HG02852 (cell line): ENCODE results near the gene OSBP2.
A peak's percentile ranks its signal among the peaks of the same experiment; 100 is the strongest.
"Not testable (repeated sequence)": the region's sequence is repeated elsewhere in the genome, so short reads cannot be mapped to it uniquely, and the experiment has no call there.

Experiments used
- ATAC-seq: cut with Tn5 transposase; IDR thresholded peaks from one replicate; pipeline ENCODE4 v1.9.1; 2021; ENCODE audit warnings: mild to moderate bottlenecking, moderate library complexity; ENCODE audit not compliant: unreplicated experiment

The OSBP2 gene

DNA sequence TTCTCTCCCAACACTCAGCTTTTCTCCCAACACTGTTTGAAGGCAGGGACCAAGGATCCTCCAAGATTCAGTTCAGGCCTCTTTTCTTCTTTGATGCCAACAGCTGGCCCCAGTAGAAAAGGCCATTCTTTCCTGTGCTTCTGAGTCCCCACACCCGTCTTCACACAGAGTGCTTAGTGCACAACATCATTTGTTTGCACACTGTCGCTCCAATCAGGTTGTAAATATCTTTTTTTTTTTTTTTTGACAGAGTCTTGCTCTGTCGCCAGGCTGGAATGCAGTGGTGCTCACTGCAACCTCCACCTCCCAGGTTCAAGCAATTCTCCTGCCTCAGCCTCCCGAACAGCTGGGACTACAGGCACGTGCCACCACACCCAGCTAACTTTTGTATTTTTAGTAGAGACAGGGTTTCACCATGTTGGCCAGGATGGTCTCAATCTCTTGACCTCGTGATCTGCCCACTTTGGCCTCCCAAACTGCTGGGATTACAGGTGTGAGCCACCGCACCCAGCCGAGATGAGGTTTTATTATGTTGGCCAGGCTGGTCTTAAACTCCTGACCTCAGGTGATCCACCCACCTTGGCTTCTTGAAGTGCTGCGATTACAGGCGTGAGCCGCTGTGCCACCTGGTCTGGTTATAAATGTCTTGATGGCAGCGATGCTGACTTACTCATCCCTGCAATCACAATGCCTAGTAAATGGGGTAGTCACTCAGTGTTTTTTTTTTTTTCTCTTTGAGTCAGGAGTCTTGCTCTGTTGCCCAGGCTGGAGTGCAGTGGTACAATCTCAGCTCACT lies 14.6 kb upstream of the OSBP2 start:
- not testable (repeated sequence) for ATAC-seq

DNA sequence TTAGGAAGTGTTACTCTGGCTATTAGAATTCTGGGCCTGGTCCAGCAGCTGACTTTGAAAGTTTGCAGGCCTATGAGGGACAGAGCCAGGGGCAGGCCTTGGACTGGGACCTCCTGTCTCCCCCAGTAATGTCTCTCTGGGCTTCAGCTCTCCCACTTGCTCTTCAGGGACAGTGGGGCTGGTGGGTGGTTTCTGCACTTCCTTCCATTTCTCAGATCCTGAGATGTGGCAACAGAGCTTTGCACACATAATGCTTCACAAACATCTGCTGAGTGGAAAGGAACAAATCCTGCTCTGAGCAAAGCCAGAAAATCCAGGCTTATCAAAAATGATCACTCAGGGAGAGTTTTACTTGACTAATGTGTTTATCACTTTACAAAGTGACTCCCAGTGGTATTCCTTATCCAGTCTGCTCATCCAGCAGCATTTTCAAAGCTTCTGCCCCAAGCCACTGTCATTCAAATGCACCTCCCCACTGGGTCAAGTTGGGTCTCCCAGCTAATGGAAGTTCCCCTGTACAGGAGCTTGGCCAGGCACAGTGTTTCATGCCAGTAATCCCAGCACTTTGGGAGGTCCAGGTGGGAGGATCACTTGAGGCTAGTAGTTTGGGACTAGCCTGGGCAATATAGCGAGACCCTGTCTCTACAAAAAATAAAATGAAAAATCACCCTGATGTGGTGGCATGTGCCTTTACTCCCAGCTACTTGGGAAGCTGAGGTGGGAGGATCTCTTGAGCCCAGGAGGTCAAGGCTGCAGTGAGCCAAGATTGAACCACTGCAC lies 13.5 kb upstream of the OSBP2 start:
- ATAC-seq: no peak

GRCh38 chr22:30681831-30682230 lies 12.8 kb upstream of the OSBP2 start:
- no peak for ATAC-seq

DNA sequence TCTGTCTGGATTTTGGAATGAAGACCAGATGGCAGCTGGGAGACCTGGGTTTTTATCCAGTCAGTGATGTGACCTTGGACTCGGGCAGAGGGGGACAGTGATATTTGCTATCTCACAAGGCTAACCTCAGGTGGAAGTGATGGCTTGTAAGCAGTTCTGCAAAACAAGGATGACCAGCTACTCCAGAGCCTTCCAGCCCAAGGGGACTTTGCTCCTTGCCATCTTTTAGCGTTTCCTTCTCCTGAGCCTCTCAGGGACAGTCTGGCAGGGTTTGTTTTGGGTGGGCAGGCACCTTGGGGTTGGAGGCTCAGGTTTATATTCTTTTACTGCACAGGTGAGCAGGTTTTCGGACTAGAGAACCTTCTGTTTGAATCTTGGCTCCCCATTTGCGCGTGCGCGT lies 9.5 kb upstream of the OSBP2 start:
- ATAC-seq: no peak

DNA sequence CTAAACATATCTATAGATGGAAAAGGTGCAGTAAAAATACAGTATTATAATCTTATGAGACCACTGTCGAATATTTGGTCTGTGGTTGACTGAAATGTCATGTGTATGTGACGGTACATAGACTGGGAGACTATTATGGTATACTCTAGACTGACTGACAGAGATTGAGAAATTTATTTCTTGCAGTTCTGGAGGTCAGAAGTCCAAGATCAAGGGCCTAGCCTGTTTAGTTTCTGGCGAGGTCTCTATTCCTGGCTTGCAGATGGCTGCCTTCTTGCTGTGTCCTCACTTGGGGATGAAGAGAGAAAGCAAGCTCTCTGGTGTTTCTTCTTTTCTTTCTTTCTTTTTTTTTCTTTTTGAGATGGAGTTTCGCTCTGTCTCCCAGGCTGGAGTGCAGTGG lies 7.3 kb upstream of the OSBP2 start:
- ATAC-seq: no peak

- ATAC-seq: no peak
Observed at GRCh38 chr22:30689622-30690021, 5.1 kb upstream of the OSBP2 start.

DNA sequence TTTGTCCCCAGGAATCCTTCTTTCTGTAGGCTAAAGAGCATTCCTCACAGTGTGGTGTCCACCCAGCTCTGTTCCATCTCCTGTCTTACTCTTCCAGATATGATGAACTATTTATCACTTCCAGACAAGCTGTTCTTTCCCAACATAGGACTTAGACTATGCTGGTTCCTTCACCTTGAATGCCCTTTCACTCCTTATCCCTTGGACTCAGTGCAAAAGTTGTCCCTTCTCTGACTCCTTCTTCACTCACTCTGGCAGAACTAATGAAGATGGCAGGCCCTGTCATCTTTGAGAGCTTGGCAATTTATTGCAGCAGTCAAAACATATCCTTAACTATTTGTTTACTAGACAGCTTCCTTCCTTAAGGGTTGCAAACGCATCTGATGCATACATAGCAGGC lies 3.5 kb upstream of the OSBP2 start:
- no peak for ATAC-seq

DNA sequence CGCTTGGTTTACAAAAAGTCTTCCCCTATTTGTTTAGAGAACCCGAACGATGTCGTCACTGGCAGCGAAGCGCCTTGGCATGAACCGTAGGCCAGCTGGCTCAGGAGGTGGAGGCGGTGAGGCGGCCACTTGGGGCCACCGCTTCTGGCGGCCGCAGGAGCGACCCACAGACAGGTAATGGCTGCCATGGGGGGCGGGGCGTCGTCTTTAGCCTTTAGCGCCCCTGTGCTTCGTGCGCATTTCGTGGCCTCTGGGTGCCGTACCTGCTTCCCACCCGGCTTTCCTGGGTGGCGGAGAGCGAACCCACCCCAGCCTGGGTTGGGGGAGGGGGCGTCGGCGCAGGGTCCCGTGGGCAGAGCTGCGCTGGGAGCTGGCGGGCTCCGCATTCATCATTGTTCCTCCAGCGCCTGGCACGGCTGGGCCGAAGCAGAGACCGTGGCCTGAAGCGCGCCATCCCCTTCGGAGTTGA lies 469 bp upstream of the OSBP2 start:
- ATAC-seq: no peak

DNA sequence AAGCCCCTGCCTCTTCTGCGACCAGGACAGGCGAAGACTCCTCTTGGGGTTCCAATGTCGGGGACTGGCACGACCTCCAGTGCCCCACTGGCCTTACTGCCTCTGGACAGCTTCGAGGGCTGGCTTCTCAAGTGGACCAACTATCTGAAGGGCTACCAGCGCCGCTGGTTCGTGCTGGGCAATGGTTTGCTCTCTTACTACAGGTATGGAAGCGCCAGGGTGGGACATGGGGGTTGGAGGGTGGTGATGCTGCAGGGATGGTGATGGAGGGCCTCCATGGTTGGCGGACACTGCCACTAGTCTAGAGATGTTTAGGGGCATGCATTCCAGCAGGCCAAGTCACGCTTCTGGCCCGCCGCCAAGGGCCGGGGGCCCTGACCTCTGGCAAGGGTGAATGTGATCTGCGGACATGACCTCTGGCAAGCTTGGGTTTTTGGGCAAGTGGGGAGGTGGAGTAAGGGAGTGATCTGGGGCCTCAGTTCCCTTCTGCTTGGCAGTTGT lies 727 bp downstream of the OSBP2 start:
- no peak for ATAC-seq

GRCh38 chr22:30695871-30696655 lies 1.4 kb downstream of the OSBP2 start:
- no peak for ATAC-seq

- ATAC-seq: no peak
Observed at GRCh38 chr22:30697975-30698374, 3.3 kb downstream of the OSBP2 start.

- no peak for ATAC-seq
Observed at GRCh38 chr22:30701872-30702271, 7.2 kb downstream of the OSBP2 start.

DNA sequence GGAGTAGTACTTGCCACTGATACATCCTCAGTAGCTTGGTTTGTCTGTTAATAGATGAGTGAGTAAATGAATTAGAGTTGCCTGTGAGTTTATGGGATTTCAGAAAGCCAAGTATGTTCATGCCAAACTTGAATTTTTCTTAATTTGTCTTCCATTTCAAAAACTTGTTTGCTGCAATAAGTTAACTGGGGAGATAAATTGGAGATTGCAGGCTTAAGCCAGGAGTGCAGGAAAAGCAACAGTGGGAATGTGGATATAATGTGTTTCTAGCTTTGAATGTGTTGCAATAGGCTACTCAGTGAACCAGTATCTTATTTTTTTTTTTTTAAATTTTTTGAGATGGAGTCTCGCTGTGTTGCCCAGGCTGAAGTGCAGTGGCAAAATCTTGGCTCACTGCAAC lies 8.2 kb downstream of the OSBP2 start:
- ATAC-seq: no peak

GRCh38 chr22:30704978-30705377 lies 10.3 kb downstream of the OSBP2 start:
- no peak for ATAC-seq

- peak; percentile 57 for ATAC-seq
Observed at GRCh38 chr22:30705710-30706651, 11.3 kb downstream of the OSBP2 start.

DNA sequence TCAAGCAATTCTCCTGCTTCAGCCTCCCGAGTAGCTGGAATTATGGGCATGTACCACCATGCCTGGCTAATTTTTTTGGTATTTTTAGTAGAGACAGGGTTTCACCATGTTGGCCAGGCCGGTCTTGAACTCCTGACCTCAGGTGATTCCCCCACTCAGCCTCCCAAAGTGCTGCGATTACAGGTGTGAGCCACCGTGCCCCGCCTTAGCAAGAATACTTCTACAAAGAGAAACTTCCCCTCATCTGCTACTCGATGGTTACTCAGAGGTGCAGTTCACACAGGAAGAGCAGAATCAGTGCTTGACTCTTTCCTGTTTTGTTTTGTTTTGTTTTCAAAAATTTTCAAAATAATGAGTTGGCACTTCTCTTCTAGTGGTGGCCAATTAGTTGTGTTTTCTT lies 15.3 kb downstream of the OSBP2 start:
- ATAC-seq: not testable (repeated sequence)

DNA sequence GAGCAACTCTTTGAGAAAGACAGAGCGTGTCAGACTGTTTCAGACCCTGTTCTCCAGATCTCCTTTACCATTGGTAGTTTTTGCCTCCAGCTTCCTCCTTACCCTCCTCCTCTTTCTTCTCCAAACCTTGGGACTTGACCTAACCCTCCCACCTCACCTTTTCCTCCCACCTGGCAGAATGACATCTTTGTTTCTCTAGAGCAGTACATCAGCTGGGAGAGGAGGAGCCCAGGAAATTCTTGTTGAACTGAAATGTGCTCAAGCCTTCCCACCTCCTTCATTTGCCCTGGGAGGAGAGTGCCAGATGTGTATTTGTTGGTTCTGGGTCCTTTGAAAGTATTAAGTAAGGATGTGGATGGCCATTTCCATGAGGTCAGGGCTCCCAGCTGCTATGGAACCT lies 17.4 kb downstream of the OSBP2 start:
- no peak for ATAC-seq

GRCh38 chr22:30714062-30714461 lies 19.4 kb downstream of the OSBP2 start:
- ATAC-seq: no peak

- ATAC-seq: no peak
Observed at GRCh38 chr22:30717331-30717921, 22.8 kb downstream of the OSBP2 start.

GRCh38 chr22:30717952-30718351 lies 23.3 kb downstream of the OSBP2 start:
- ATAC-seq: no peak
